NCI-H460 (cell line): Measurements from ENCODE around the gene ADCYAP1. TPM values are rescaled to one million over a fixed set of nuclear protein-coding genes. Genes with fewer than 3 reads are reported as not detected.
"Not testable (repeated sequence)": the region's sequence is repeated elsewhere in the genome, so short reads cannot be mapped to it uniquely, and the experiment has no call there.

ENCODE experiments used
- DNase-seq: peaks from one replicate; pipeline ENCODE4 v3.0.0-alpha.2; 2016; ENCODE audit warnings: low read depth; ENCODE audit errors: extremely low read depth
- polyA plus RNA-seq: library from polyadenylated mRNA; depleted of rRNA; stranded (reverse); fragments of >200 nt; gene quantifications from 2 replicates; pipeline ENCODE4 v1.2.3, GENCODE V29; 2014; cell fraction: nucleus; rRNA removed
- total RNA-seq: library from RNA; depleted of rRNA; stranded (reverse); fragments of >200 nt; shearing (Covaris generic); gene quantifications from 2 replicates; pipeline ENCODE4 v1.2.3, GENCODE V29; 2014; rRNA removed

ADCYAP1 gene
- 0.20 and 0.57 TPM in 2 replicates for total RNA-seq
- 0.58 and 1.4 TPM in 2 replicates for polyA plus RNA-seq

GRCh38 chr18:904218-905090, at the start of gene ADCYAP1:
Gene ADCYAP1 (plus strand): TSS chr18:904871. CDS start chr18:905387, 516 bp downstream.
- no peak for DNase-seq

GRCh38 chr18:857986-858385, 46.7 kb upstream of the ADCYAP1 start:
- no peak for DNase-seq

DNA sequence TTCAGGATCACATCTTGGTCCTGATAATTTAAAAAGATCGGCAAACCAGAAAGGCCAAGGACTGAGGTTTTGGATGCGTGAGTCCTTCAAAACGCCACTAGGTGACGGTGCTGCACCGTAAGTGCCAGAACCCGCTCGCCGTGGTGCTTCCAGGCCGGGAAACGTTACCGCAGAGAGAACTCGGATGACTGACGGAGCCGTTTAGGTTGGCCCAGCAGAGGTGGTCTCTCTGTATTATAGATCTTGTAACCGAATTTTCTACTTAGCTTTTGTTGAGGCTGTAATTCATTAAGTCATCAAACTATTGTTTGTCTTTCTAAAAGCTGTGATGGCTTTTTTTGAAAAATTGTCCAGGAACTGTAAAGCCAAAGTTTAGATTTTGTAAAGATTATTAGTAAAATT, 39.8 kb upstream of the ADCYAP1 start:
- DNase-seq: peak; percentile 68

GRCh38 chr18:867257-867656, 37.4 kb upstream of the ADCYAP1 start:
- DNase-seq: no peak

DNA sequence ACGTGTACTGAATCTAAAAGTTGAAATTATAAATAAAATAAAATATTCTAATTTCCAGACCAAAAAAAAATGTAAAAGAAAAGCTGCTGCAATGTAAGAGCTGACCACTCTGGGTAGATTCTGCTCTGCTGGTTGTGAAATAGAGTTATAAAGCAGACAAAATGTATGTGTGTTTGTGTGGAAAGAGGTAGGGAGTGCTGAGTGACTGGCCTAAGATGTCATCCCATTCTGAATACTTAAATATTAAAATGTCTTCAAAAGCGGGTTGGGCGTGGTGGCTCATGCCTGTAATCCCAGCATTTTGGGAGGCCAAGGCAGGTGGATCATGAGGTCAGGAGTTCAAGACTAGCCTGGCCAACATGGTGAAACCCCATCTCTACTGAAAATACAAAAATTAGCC, 31.2 kb upstream of the ADCYAP1 start:
- not testable (repeated sequence) for DNase-seq

GRCh38 chr18:875912-876311, 28.8 kb upstream of the ADCYAP1 start:
- no peak for DNase-seq

DNA sequence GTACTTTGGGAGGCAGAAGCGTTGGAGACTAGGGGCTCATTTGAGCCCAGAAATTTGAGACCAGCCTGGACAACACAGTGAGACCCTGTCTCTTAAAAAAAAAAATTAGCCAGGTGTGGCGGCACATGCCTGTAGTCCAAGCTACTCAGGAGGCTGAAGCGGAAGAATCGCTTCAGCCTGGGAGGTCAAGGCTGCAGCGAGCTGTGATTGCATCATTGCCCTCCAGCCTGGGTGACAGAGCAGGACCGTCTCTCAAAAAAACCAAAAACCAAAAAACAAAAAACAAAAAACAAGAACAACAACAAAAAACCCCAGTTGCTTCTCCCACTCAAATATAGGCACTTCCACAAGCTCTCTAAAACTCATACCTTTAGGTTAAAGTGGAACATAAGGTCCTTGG, 27.4 kb upstream of the ADCYAP1 start:
- DNase-seq: no peak

DNA sequence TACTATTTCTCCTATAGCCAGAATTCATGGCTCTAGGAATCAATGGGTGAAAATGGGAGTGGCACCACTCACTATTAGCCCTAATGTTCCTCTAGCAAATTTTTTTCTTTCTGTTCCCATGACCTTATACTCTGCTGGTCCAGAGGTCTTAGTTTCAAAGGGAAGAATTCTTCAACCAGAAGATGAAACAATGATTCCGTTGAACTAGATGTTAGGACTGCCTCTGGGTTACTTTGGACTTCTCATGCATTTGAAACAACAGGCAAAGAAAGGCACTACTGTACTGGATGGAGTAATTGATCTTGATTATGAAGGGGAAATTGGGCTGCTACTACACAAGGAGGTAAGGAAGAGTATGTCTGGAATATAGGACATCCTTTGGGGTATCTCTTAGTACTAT, 18.6 kb upstream of the ADCYAP1 start:
- no peak for DNase-seq

GRCh38 chr18:887716-888115, 17.0 kb upstream of the ADCYAP1 start:
- DNase-seq: no peak

DNA sequence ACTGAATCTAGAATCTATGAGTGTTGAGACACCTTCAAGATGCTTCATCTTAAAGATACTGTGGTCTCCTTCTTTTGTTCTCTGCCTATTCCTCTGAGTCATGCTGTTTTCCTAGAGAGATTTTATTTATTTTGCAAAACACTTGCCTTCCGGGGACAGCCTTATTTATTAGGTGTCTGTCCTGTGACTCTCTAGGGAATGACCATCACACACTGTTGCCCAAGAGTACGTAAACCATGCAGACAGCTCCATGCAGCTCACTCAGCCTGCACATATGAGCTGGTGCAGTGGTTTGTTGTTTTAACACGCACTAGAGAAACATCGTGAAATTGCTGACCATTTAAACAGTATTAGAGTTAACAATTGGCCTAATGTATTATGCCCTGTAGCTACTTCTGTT, 12.4 kb upstream of the ADCYAP1 start:
- DNase-seq: no peak

DNA sequence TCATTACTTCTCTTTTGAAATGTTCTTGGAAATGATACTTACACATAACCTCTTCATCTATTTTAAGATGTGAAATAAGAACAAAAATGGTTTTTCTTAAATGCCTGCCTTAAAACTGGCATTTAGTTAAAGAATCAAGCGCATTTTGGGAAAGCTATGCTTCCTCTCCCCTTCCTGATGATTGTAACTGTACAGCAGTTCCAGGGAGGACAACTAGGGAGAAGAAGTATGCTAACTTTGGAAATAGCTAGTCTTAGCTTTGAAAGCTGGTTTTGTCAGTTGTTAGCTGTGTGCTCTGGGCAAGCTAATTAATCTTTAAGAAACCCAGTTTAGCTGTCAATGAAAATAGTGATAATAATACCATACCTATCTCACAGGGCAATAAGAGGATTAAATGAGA, 8.4 kb upstream of the ADCYAP1 start:
- DNase-seq: no peak

GRCh38 chr18:901761-902160, 2.9 kb upstream of the ADCYAP1 start:
- DNase-seq: no peak

GRCh38 chr18:902229-902628, 2.4 kb upstream of the ADCYAP1 start:
- peak; percentile 15 for DNase-seq

- DNase-seq: peak; percentile 44
These were observed 970 bp upstream of the ADCYAP1 start for GRCh38 chr18:903701-904100.

- no peak for DNase-seq
These were observed 756 bp downstream of the ADCYAP1 start for GRCh38 chr18:905307-905947.

DNA sequence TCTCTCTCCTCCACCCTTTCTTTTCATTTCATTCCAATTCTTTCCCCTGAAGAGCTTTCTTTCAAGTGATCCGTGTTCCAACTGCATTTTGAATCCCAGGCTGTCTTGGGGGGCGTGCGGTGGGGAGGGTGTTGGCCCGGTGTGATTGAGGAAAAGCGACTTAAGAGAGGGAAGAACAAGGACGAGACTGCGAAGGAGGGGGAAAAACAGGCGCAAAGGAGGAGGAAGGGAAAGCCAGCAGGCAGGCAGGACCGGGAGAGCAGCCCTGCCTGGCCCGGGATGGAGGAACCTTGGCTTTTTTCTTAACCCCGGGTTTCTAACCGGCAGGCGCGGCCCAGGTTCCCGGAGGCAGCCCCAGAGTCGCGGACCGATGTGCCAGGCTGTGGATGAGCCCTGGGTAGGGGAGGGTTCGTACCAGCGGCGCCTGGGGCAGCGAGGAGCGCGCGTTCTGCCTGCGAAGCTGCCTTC, 1.3 kb downstream of the ADCYAP1 start:
- DNase-seq: no peak

DNA sequence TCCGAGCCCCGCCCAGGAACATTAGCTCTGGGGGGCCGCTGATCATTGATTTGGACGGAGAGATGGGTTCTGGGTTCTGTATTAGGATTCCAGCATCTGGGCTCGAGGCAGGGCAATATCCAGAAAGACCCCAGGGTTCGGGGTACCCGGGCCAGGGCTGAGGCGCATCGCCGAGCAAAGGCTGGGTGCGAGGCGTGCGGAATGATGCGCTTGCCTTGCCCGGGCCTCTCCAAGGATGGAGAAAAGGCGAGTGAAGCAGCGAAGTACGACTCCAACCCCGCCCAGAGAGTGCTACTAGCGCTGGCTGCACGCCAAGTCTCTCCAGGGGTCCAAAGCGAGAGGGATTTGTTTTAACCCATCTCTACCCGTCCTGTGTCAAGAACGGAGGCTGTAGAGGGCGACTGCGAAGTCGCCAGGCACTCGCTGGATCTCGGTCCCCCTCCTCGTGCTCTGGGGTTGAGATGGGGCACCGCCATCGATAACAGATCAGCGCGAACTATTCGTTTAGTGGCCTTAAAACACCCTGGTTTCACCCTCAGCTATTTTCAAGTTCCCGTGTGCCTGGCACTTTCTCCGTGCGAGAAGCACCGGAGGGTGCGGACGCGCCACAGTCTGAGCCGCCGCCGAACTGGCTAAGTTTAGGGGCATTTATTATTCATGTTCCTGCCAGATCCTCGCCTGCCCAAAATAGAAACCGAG, 1.9 kb downstream of the ADCYAP1 start:
- DNase-seq: no peak

GRCh38 chr18:907115-907884, 2.6 kb downstream of the ADCYAP1 start:
- no peak for DNase-seq

DNA sequence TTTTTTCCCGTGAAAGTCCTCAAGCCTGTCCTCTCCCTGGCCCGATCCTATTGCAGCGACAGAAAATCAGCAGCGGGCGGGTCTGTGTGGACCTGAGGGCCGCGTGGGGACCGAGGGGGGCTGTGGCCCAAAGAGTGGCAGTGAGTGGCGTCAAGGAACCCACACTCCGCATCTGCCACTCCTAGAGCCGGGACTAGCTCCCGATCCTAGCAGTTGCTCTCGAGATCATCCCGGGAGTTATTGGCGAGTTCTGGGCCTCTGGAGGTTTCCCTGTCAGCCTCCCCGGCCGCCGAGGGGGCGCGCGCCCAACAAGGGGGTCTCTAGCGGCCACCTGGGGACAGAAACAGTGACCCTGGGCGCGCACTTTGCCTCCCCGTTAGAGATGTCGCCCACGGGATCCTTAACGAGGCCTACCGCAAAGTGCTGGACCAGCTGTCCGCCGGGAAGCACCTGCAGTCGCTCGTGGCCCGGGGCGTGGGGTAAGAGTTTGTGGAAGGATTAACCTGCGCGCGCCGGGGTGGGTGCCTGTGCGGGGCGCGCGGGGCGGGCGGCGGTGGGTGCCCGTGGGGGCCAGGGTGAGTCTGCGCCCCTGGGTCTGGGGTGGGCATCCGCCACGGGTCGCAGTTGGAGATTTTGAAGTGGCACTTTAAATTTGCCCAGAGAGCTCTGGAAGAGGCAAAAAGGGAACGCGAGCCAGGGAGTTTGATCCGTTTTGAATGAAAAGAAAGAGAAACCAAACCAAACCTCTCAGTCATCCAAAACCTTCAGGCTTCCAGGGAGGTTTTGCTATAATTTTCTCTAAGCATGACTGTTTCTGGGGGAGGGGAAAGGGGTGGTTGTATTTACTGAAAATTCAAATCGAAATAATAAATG, 3.5 kb downstream of the ADCYAP1 start:
- DNase-seq: no peak
